GM19452 (cell line): ENCODE measurements around the gene ABCC5.
"Not testable (repeated sequence)": the region's sequence is repeated elsewhere in the genome, so short reads cannot be mapped to it uniquely, and the experiment has no call there.

Source experiments
- ATAC-seq: cut with Tn5 transposase; IDR thresholded peaks from one replicate; pipeline ENCODE4 v1.9.1; 2021; ENCODE audit not compliant: unreplicated experiment

The ABCC5 gene

GRCh38 chr3:183896184-183896583 is 121.5 kb downstream of the ABCC5 start:
- ATAC-seq: no peak

GRCh38 chr3:183895774-183896173 is 121.9 kb downstream of the ABCC5 start:
- no peak for ATAC-seq

GRCh38 chr3:183895296-183895695 is 122.4 kb downstream of the ABCC5 start:
- ATAC-seq: no peak

GRCh38 chr3:183892610-183893214 is 125.0 kb downstream of the ABCC5 start:
- no peak for ATAC-seq

- no peak for ATAC-seq
Observed at GRCh38 chr3:183885766-183886165, 131.9 kb downstream of the ABCC5 start.

- peak; percentile 99 for ATAC-seq
Observed at GRCh38 chr3:183884427-183885296, 133.0 kb downstream of the ABCC5 start, which contains the start of gene PARL. Gene PARL (minus strand): TSS chr3:183884880. CDS start chr3:183884846, 34 bp downstream.

GRCh38 chr3:183884097-183884426 is 133.6 kb downstream of the ABCC5 start:
- ATAC-seq: no peak

- no peak for ATAC-seq
Observed at GRCh38 chr3:183883291-183884096, 134.2 kb downstream of the ABCC5 start.

GRCh38 chr3:183880121-183880520 is 137.6 kb downstream of the ABCC5 start:
- no peak for ATAC-seq

GRCh38 chr3:183879243-183879642 is 138.4 kb downstream of the ABCC5 start:
- ATAC-seq: no peak

GRCh38 chr3:183878071-183878470 is 139.6 kb downstream of the ABCC5 start:
- ATAC-seq: no peak

GRCh38 chr3:183877227-183877626 is 140.5 kb downstream of the ABCC5 start:
- ATAC-seq: not testable (repeated sequence)

- no peak for ATAC-seq
Observed at GRCh38 chr3:183875411-183875810, 142.3 kb downstream of the ABCC5 start.

- ATAC-seq: no peak
Observed at GRCh38 chr3:183873914-183874313, 143.8 kb downstream of the ABCC5 start.

GRCh38 chr3:183871541-183871940 is 146.1 kb downstream of the ABCC5 start:
- no peak for ATAC-seq

GRCh38 chr3:183870563-183870962 is 147.1 kb downstream of the ABCC5 start:
- no peak for ATAC-seq
